Activated CD8-positive, alpha-beta memory T cell treated with anti-CD3 and anti-CD28 coated beads, Interleukin-2, amount 50 U/mL, for 4 hours (primary cell): ENCODE data around the gene CAPZA2.
"Not testable (repeated sequence)": the region's sequence is repeated elsewhere in the genome, so short reads cannot be mapped to it uniquely, and the experiment has no call there.

Experiments used
- DNase-seq: peaks from one replicate; pipeline ENCODE4 v3.0.0-alpha.2; 2020

CAPZA2 gene

DNA sequence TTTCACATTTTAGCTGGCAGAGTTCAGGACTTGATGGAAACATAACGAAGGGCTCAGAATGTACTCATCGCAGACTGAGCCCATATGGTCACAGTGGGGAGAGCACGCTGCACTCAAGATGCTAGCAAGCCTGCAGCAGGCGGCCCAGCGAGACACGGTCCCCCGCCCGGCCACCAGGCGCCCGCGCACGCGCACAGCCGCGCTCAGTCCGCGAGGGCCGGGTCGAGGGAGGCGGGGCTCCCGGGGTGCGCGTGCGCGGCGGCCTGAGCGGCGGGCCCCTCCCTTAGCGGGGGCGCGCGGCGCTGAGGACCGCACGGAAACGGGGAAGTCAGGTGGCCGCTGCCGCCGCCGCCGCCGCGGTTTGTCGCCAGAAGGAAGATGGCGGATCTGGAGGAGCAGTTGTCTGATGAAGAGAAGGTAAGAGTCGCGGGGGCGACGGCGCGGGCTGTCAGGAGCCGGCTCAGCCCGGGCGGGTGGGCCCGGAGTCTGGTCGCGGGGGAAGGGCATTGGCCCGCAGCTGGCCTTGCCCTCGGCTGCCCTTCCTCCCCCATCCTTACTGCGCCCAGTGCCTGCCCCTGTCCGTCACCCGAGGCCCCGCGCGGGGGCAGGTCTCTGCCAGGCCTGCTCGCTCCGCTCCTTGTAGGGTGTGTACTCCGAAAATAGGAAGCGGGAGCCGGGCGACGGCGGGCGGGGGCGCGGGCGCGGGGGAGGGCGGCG lies at the start of gene CAPZA2:
TSS of gene CAPZA2 (plus strand) at position 354 of the 717 bp plus-strand sequence. CDS start at position 379, 25 bp downstream.
- peak; percentile 95 for DNase-seq

GRCh38 chr7:116812860-116813259 lies 49.5 kb upstream of the CAPZA2 start:
- DNase-seq = no peak

DNA sequence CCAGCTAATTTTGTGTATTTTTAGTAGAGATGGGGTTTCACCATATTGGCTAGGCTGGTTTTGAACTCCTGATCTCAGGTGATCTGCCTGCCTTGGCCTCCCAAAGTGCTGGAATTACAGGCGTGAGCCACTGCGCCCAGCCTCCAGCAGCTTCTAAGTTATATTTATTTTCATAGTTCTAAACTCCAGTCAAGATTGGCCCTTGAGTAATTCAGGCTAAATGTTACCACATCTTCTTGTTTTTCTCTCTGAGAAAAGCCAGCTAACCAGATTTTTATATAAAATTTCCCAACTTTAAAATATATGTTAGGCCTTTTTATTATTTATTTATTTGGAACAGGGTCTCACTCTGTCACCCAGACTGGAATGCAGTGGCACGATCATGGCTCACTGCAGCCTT lies 49.0 kb upstream of the CAPZA2 start:
- not testable (repeated sequence) for DNase-seq

DNA sequence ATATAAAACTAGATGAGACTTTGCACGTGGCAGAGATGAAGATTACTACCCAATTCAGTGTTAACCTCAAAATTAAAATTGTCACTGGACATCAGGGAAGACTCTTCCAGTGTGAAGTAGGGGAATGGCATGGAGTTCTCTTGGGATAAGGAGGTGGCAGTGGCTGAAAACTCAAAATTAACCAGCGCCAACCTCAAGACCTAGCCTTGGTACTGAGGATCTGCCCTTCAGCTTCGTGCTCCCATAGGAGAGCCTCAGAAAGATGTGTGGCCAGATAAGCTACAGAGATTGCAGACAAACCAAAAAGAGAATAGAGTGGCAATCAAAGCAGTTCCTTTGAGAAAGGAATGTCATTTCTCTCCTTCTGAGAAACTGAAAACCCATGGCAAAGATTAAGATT lies 47.3 kb upstream of the CAPZA2 start:
- no peak for DNase-seq

DNA sequence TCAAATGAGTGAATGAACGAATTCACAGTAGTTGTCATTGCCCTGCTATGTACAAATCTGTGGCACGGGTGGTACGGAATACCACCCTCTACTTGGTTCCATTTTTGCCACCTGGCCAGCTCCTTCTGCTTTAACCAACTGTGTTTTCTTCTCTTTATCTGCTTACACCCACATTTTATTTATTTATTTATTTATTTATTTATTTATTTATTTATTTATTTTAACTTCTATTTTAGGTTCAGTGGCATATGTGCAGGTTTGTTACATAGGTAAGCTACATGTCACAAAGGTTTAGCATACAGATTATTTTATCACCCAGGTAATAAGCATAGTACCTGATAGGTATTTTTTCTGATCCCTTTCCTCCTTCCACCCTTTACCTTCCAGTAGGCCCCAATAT lies 42.2 kb upstream of the CAPZA2 start:
- no peak for DNase-seq

GRCh38 chr7:116821647-116822046 lies 40.7 kb upstream of the CAPZA2 start:
- DNase-seq = not testable (repeated sequence)

- DNase-seq = no peak
Measured at GRCh38 chr7:116824449-116824848, 37.9 kb upstream of the CAPZA2 start.

DNA sequence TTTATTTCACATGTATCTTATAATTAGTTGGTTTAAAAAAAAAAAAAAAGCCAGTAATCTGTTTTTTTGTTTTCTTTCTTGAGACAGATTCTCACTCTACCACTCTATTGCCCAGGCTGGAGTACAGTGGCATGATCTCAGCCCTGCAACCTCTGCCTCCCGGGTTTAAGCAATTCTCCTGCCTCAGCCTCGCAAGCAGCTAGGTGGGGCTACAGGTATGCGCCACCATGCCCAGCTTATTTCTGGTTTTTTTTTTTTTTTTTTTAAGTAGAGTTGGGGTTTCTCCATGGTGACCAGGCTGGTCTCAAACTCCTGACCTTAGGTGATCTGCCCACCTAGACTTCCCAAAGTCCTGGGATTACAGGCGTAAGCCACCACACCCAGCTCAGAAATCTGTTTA lies 34.1 kb upstream of the CAPZA2 start:
- DNase-seq = no peak

GRCh38 chr7:116829041-116829440 lies 33.3 kb upstream of the CAPZA2 start:
- DNase-seq = no peak

DNA sequence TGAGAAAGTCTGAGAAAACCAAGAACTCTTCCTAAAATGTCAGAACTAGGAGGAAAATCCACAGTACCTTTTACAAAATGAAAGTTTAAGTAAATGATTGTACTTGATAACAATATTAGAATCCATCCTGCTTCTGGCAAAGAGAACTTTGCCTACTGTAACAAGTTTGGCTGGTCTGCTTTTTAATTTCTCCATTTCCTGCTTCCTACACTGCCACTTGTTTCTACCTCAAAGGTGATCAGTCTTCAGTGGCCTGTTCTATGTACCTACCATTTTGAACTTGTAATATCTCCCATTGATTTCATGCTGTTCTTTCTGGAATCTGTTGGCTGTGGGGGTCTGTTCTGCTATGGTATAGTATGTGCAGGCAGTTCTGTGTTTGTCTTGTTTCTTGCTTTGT lies 32.9 kb upstream of the CAPZA2 start:
- no peak for DNase-seq

DNA sequence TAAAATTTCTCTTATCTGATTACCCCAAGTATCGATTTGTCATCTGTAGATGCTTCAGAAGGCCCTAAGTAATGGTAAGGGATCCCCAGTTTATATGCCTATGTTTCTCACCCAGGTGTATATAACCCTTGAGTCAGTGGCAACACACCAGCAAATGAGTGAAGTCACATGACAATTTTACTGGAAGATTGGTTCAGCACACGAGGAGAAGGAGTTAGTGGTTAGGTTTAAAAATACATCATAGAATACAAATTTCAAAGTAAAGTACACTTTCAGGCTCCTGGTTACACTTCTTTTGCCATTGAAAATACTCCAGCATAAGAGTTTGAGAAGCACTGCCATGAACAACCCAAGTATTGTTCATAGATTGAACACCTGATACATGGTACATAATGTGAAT lies 29.7 kb upstream of the CAPZA2 start:
- DNase-seq = no peak

DNA sequence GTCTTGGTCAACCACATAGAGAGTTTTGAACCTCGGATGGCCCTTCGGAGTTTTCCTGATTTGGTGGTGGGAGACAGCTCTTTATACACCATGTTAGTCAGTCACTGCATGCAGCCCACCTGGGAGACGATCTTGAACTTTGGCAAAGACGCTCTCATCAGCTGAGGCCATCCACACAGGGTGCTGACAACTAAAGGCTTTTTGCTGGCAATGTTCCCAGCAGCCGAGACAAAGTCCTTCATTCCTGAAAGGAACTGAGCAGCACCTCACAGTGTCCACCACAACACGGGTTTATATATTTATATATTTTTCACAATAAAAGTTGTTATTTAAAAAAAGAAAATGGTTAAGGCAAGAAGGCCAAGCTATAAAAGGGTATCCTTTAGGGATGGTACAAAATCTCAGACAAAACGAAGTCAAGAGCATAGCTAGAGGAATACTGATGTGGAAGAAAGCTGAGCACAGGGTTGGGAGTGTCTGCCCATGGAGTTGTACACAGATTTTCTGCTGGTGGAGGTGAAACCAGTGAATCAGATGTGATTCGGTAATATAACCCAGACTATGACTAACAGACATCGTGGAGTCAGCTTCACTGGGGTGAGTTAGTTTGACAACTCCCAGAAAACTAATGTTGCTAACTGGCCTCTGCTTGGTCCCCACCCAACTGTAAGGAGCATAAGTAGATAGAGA lies 27.4 kb upstream of the CAPZA2 start:
- no peak for DNase-seq

GRCh38 chr7:116836048-116836447 lies 26.3 kb upstream of the CAPZA2 start:
- no peak for DNase-seq

DNA sequence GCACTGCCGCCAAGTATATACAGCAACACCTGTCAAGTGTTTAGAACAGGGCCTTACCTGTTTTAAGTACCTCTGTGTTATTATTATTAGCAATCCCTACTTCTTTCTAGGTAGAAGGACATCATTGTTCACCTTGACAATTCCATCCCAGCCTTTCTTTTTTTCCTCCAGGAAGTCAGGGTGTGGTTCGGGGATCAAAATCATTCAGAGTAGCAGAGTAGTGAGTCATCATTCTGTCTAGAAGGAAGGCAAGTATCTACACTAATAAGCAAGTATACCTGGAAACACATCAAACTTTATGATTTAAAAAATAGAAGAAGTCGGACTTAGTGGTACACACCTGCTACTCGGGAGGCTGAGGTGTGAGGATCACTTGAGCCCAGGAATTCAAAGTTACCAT lies 25.5 kb upstream of the CAPZA2 start:
- no peak for DNase-seq

- DNase-seq = no peak
Measured at GRCh38 chr7:116837586-116837985, 24.8 kb upstream of the CAPZA2 start.

GRCh38 chr7:116840256-116840655 lies 22.1 kb upstream of the CAPZA2 start:
- no peak for DNase-seq

GRCh38 chr7:116842371-116842770 lies 20.0 kb upstream of the CAPZA2 start:
- DNase-seq = no peak

DNA sequence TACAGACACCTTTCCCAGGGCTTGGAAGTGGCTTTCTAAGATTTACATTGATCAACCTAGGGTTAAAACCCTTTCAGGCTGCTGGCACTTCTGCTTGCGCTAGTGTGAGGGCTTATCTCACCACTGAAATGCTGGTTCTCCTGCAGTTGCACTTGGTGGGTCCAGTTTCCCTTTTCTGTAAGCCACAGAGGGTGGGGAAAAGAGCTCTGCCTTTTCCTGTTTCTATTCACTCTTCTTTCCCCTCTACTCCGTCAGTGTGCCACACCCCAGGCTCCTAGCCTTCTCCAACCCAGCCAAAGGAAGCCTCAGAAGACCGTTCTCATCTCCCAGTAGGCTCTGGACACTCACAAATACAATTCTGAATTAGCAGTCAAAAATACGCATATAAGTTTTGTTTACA lies 19.0 kb upstream of the CAPZA2 start:
- DNase-seq = no peak

DNA sequence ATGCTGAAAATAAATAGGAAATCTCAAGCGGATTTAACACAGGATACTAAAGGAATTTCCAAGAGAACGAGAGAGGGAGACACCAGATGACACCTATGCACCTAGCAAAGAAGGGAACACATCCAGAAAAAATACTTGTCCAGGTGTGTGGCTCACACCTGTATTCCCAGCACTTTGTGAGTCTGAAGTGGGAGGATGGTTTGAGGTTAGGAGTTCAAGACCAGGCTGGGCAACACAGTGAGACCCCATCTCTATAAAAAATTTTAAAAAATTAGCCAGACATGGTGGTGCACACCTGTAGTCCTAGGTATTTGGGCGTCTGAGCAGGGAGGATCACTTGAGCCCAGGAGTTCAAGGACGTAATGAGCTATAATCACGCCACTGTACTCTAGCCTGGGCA lies 11.2 kb upstream of the CAPZA2 start:
- no peak for DNase-seq

- no peak for DNase-seq
Measured at GRCh38 chr7:116851671-116852070, 10.7 kb upstream of the CAPZA2 start.

DNA sequence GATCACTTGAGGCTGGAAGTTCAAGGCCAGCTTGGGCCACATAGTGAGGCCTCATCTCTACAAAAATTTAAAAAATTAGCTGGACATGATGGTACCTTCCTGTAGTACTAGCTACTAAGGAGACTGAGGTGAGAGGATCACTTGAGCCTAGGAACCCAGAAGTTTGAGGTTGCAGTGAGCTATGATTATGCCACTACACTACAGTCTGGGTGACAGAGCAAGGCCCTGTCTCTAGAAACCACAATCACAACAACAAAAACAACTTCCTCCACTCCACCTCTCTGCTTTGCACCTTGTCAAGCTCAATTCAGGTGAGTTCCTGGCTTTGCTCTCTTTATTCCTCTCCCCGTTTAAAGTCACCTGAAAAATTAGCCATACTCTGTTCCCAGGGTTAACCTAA lies 8.3 kb upstream of the CAPZA2 start:
- no peak for DNase-seq

DNA sequence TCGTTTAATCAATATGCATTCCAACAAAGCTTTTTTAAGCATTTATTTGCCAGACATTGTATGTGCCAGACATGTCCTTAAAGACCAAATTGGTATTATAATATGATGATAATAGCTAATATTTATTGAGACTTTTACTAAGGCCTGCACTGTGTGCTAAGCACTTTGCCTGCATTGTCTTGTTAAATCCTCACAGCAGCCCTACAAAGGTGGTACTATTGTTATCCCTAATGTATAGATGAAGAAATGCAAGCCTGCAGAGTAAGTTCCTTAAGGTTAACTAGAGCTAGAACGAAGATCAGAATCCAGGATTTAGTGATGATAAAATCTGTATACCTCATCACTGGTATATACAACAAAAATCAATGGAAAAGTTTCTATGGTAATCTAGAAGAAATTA lies 5.3 kb upstream of the CAPZA2 start:
- DNase-seq = no peak

DNA sequence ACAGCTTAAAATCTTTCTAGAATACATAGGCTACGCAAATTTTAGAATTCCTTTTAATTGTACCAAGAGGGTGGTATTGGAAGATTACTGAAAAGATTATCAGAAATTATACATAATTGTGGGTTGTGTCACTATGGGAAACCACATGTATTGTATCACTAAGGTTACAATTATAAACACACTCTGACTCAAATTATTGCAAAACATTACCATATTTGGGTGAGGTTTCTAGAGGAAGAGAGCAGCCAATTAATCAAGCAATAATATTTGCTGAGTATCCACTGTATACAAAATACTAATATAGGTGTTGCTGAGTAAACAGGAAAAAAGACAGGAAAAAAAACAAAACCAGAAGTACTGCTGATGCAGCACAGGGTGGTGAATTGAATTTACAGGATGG lies 3.1 kb upstream of the CAPZA2 start:
- DNase-seq = no peak

DNA sequence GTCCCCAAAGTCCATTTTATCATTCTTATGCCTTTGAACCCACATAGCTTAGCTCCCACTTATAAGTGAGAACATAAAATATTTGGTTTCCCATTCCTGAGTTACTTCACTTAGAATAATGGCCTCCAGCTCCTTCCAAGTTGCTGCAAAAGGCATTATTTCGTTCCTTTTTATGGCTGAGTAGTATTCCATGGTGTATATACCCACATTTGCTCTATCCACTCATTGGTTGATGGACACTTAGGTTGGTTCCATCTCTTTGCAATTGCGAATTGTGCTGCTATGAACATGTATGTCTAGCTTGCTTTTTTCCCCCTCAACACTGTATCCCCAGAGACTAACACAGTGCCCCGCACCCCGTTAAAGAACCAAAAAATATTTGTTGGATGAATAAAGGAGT lies 670 bp upstream of the CAPZA2 start:
- no peak for DNase-seq
